Activated T-cell treated with anti-CD3 and anti-CD28 coated beads, Interleukin-2, amount 50 U/mL, for 48 hours (primary cell): Measurements from ENCODE around the gene LRRC75B.
"Not testable (repeated sequence)": the region's sequence is repeated elsewhere in the genome, so short reads cannot be mapped to it uniquely, and the experiment has no call there.

Experiments
- DNase-seq, 2 experiments: peaks; one replicate each; pipeline ENCODE4 v3.0.0-alpha.2; 2020

Gene LRRC75B

DNA sequence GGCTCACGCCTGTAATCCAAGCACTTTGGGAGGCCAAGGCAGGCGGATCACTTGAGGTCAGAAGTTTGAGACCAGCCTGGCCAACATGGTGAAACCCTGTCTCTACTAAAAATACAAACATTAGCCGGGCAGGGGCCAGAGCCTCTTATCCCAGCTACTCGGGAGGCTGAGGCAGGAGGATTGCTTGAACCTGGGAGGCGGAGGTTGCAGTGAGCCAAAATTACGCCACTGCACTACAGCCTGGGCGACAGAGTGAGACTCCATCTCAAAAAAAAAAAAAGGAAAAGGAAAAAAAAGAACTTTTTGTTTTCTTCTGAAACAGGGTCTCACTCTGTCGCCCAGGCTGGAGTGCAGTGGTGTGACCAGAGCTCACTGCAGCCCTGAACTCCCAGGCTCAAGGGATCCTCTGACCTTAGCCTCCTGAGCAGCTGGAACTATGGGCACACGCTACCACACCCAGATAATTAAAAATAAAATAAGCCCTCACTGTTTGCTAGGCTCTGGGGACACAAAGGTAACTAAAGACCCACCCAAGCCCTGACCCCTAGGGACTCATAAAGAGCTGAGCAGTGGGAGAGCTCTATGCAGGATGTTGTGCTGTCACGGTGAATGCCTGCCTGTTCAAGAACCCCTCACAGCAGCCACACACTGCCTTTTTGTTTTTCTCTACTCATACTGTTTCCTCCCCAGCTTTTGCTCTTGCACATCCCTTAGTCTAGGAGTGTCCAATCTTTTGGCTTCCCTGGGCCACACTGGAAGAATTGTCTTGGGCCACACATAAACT is 40.2 kb downstream of the LRRC75B start:
- not testable (repeated sequence) for DNase-seq

DNA sequence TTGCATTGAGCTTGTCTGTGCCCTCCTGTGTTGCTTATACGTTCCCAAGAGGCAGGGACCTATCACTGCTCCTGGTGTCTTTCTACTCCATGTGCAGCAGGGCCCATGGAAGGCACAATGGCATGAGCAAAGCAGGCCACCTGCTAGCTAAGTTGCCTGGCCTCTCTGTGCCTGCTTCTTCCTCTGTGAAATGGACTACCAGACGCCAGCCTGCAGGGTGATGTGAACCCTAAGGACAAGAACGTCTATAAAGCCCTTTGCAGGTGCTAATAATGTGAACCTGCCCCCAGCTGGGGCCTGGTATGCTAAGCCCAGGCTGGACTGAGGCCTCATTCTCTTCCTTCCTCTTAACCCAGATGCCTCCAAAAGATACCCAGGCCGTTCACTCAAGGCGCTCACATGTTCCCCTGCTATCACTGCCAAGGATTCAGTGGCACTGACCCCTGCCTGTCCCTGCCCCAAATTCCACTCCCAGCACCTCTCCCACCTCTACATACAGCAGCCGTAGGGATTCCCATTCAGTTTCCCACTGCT is 41.9 kb downstream of the LRRC75B start:
- no peak for DNase-seq

DNA sequence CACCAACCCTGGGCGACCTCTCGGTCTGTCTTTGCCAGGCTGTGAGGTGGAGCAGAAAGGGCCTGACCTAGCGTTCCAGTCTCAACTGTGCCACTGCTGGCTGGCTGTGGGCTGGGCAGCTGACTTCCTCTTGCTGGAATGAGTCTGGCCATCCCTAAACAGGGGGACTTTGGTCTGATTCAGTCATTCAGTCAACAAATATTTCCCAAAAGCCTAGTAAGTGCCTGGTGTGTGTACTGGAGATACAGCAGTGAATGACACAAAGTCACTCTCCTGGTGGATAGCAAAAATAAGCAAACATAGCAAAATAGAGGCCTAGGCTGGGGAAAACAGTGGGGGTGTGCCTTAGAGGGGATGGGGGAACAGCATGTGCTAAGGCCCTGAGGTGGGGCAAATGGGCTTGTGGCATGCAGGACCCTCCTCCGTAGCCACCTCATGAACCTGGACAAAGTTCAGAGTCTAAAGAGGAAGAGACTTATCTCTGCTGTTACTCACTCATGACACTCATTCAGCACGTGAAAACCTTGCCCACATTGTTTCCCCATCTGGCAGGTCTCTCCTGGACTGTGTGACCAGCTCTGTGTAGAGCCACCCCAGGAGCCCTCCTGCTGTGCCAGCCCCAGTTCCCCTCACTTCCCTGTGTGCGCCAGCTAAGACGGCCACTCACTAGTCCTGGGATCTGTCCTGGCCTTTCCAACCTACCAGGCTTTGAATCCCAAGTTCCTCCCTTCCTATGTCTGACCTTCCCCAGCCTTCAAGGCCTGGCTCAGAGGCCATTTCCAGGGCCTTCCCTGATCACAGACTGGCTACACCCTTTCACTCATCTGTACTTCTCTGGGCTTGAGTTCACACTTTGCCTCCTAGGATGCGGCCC is 42.6 kb downstream of the LRRC75B start:
- DNase-seq: no peak

DNA sequence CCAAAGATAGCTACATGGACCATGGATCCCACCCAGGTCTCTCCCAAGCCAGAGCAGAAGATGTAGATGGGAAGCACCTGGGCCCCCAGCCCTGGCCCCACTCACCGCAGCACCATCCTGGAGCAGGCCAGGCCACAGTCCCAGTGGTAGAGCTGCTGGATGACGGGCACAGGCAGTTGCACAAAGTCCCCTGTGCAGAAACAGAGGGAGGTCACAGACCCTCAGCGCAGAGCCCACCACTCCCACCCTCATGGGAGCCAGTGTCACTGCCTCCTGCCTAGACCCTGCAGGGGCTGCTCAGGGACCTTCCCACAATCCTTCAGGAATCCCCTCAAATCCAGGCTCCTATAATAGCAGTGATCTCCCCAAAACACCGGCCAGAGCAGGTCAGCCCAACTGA is 44.1 kb downstream of the LRRC75B start:
- DNase-seq: no peak

DNA sequence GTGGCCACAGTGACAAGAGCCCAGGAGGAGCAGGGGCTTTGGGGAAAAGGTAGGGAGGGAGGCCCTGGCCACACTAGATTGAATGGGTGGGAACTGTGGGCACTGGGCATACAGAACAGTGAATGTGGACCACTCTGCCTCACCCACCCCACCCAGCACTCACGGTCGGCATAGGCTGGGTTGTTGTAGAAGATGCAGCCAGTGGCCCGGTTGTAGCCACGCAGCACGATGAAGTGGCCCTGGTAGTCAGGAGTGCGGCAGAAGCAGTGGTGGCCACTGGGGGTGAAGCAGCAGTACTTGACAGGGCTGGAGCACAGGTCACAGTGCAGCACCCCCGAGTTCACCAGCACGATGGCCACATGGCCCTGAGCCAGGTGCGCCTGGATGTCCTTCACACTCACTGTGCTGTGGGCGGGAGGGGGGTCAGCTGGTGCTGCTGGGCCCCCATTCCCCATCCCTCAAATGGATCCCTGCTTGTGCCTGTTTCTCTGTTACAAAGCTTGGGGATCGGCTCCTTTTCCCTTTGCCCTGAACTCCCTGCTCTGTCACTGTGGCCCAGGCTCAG is 49.1 kb downstream of the LRRC75B start:
- no peak for DNase-seq

DNA sequence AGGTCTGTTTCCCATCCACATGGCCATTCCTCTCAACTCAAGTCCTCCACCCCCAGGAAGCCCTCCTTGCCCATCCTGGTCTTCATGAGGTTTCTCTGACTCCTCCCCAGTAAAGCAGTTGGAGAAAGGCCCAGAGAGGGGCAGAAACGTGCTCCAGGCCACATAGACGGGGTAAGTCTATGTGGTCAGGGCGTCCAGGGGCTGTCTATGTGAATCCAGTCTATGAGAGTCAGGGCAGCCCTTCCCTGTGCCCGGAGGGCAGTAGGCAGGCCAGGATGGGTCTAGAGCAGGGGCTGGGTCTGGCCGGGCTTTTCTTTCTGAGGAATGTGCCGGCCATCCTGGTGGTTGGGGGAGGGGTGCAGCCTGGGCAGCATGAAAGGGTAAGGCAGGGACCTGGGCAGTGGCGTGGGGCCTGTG is 49.7 kb downstream of the LRRC75B start:
- DNase-seq: no peak

DNA sequence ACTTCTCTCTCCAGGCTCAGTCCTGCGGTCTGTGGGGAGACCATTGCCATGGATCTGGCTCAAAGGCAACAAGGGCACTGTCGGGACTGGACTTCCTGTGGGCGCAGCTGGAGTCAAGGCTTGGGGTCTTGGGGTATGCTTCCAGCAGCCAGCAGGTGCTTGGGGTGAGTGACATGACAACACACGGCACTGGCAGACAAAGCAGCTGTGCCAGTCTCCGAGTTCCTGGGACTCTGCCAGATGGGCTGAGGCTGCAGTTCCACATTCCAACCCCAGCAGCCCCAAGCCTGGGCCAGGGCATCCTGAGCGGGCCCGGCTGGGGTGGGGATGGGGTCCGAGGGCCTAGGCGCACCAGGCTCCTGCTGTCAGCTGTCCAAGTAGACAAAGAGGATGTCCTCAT is 50.2 kb downstream of the LRRC75B start:
- no peak for DNase-seq

DNA sequence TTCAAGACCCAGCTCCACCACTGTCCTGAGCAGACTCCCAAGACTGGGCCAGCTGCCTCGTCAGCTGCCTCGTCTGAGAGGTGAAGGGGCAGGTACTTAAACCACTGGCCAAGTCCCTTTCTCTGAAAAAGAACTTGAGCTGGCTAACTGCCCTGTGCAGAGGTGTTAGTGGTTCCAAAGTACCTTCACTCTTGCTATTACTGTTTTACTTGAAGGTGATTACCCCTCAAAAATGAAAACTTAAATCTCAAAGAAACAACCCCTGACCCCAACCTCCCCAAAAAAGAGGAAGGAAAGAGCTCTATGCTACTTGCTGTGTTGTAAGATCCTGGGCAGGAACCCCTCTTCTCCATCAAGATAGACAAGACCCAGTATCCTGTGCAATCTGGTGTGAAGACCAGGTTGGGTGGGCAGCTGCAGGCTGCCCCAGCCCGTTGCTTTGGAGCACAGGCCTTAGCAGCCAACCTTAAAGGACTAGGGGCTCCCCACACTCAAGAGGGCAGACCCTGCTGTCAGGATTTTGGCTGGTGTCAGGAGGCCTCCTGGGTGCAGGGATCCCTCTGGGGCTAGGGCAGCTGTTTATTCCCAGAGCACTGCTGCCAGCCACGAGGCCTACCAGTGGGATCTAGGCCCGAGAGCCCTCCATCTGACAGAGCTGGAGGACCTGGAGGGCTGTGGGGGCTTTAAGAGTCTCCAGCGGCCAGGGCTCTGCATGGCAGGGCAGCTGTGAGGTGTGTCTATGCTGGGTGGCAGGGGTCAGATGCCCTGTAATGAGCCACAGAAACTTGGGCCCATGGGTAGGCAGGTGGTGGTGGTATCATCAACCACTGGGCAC is 51.0 kb downstream of the LRRC75B start:
- no peak for DNase-seq

DNA sequence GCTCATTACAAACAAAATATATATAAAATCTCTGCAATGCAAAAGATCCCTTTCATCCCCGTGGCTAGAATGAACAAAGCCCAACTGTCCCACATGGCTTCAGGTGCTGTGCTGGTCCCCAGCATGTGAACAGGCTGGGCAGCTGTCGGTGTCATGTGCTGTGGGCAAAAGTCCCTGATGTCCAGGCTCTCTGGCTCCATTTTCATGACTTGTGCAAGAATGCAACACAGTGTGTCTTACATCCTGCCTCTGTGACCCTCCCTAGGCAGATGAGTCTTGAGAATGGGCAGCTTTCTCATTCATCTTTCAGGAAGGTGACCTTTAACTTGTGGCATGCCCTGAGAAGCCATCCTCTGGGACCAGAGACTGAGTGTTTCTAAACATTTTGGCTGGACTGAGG is 52.4 kb downstream of the LRRC75B start:
- DNase-seq: no peak

DNA sequence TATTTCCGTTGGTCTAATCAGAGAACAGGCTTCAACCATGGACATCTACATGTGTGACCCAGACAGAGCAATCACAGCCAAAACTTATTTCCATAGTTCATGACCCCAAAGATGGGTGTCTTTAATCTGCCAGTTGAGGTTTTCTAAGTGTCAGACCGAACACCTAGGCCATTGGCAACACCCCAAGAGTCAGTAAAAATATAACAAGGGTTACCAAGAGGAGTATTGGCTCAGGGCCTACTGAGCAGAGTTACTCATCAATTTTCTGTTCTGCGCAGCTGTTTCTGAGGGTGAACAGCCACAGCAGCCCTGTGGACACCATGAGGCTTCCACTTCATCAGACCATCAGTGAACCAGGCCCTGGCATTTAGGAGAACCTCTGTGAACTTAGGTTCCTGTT is 56.8 kb downstream of the LRRC75B start:
- no peak for DNase-seq
